K562 (cell line): ENCODE data around the gene GNAI3. TPM values are rescaled to one million over a fixed set of nuclear protein-coding genes. Genes with fewer than 3 reads are reported as not detected.

Experiments
- CREB1 ChIP-seq, 2 experiments: sonication (generic) in 1 of 2; formaldehyde crosslinking in 1 of 2; IDR thresholded peaks; 2 replicates each; pipeline versions ENCODE4 v1.6.1 to v1.8.0; 2012 to 2022; ENCODE audit warnings: inconsistent platforms in 1 of 2, mild to moderate bottlenecking in 1 of 2, missing genetic modification reagents in 1 of 2, moderate library complexity in 1 of 2
- HDAC8 ChIP-seq: fragments of 450-650 bp; IDR thresholded peaks from 2 replicates; pipeline ENCODE4 v1.6.1; 2016; ENCODE audit warnings: mild to moderate bottlenecking, missing genetic modification characterization, moderate library complexity, missing compliant biosample characterization
- RBM25 ChIP-seq: fragments of 200-400 bp; formaldehyde crosslinking; IDR thresholded peaks from 2 replicates; pipeline ENCODE4 v1.6.1; 2018; ENCODE audit warnings: low read length, low read depth, moderate library complexity; ENCODE audit not compliant: severe bottlenecking
- STAT5B ChIP-seq: fragments of 250-450 bp; sonication (Bioruptor Pico); IDR thresholded peaks from 2 replicates; pipeline ENCODE4 v1.8.0; 2021; ENCODE audit warnings: mild to moderate bottlenecking, inconsistent platforms
- ZFPM2 ChIP-seq: fragments of 250-450 bp; sonication (Bioruptor Pico); IDR thresholded peaks from 2 replicates; pipeline ENCODE4 v1.5.1; 2022; ENCODE audit warnings: mild to moderate bottlenecking
- ZNF165 ChIP-seq: fragments of 250-450 bp; sonication (Bioruptor Pico); IDR thresholded peaks from 2 replicates; pipeline ENCODE4 v1.4.0; 2020; ENCODE audit warnings: borderline replicate concordance
- ZNF384 ChIP-seq: IDR thresholded peaks from 2 replicates; pipeline ENCODE4 v1.6.1; 2012; ENCODE audit warnings: low read depth, low read length, improper control_type of control experiment
- ZNF583 ChIP-seq: fragments of 250-450 bp; sonication (Bioruptor Pico); IDR thresholded peaks from 2 replicates; pipeline ENCODE4 v1.4.0; 2020
- ZNF764 ChIP-seq: fragments of 250-450 bp; sonication (Bioruptor Pico); IDR thresholded peaks from 2 replicates; pipeline ENCODE4 v1.4.0; 2020; ENCODE audit warnings: low read depth, mild to moderate bottlenecking, moderate library complexity
- ZSCAN29 ChIP-seq: fragments of 450-650 bp; IDR thresholded peaks from 2 replicates; pipeline ENCODE4 v1.6.1; 2017
- polyA plus RNA-seq, 8 experiments: library from polyadenylated mRNA; depleted of rRNA in 4 of 8; stranded (reverse) in 5 of 8; unstranded in 3 of 8; fragments of >200 nt; fragmentation: Nextera tagmentation in 2 of 8; fragmentation: Illumina TruSeq in 1 of 8; extraction: Ambion mirVana in 2 of 8; extraction: Trizol in 1 of 8; gene quantifications; 2 replicates each; pipeline versions ENCODE4 v1.2.1 to v1.2.3, GENCODE V29; 2011 to 2014; ENCODE audit warnings: inconsistent platforms in 1 of 8, missing spikeins in 1 of 8
- total RNA-seq, 7 experiments: library from RNA; depleted of rRNA in 6 of 7; stranded (reverse); fragments of >200 nt in 6 of 7; fragmentation: Illumina TruSeq in 2 of 7; extraction: Trizol in 2 of 7; gene quantifications; 2 replicates each; pipeline versions ENCODE4 v1.2.1 to v1.2.3, GENCODE V29; 2011 to 2021; ENCODE audit warnings: low replicate concordance in 1 of 7
- TF ChIP-seq, protein P1 (sequence below): sonication (generic); formaldehyde crosslinking; IDR thresholded peaks from 2 replicates; pipeline ENCODE4 v1.8.1; 2023; ENCODE audit warnings: mild to moderate bottlenecking, missing genetic modification reagents, moderate library complexity
- TF ChIP-seq, protein P2 (sequence below), 2 experiments: fragments of 250-450 bp in 1 of 2; fragments of 450-650 bp in 1 of 2; sonication (Bioruptor Pico) in 1 of 2; IDR thresholded peaks; 2 replicates each; pipeline versions ENCODE4 v1.6.1 to v1.8.0; 2016 to 2021; ENCODE audit warnings: mild to moderate bottlenecking in 2 of 2, moderate library complexity in 2 of 2, missing compliant biosample characterization in 1 of 2, missing genetic modification characterization in 1 of 2
- TF ChIP-seq, protein P3 (sequence below): fragments of 450-650 bp; IDR thresholded peaks from 2 replicates; pipeline ENCODE4 v1.6.1; 2016; ENCODE audit warnings: low read depth
- TF ChIP-seq, protein P4 (sequence below): IDR thresholded peaks from 3 replicates; pipeline ENCODE4 v1.6.1; 2011; ENCODE audit warnings: borderline replicate concordance, mild to moderate bottlenecking, moderate library complexity; ENCODE audit not compliant: insufficient read length; ENCODE audit errors: extremely low read depth

The GNAI3 gene
- total and polyA plus RNA-seq, 9 of the 15 experiments (the other 6 are each of a cell fraction or from before 2014, with no cell fraction given), result 6.3 to 13.2 (median 8.9) TPM

DNA sequence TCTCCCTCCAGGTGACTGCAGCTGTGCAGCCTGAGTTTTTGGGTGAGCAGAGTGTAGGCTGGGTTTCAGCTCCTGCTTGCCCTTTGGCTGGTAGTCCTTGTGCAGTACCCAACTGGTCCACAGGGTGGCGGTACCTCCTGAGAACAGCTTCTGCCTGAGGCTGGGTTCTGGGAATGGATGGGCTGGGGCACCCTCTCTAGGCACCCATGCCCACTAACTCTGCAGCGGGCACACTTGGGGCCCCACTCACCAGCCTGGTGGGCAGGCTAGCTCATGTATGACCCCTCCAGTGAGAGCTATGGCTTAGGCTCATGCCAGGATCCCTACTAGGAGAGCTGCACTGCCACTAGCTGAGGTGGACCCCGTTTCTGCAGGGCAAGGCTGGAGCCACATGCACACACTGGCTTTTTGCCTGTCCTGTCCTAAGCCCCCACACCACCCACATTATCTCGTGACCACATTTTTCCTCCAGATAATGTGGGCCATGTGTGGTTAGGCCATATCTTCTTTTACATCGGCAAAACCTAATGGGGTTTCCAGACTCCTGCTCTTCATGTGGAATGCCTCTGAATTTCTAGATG, 92.0 kb downstream of the GNAI3 start (continued):
- TF ChIP-seq, protein P1, sequence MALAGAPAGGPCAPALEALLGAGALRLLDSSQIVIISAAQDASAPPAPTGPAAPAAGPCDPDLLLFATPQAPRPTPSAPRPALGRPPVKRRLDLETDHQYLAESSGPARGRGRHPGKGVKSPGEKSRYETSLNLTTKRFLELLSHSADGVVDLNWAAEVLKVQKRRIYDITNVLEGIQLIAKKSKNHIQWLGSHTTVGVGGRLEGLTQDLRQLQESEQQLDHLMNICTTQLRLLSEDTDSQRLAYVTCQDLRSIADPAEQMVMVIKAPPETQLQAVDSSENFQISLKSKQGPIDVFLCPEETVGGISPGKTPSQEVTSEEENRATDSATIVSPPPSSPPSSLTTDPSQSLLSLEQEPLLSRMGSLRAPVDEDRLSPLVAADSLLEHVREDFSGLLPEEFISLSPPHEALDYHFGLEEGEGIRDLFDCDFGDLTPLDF (CRISPR knock-in tag), result no peak; the same call in 1 of the 2 replicates
- no peak for TF ChIP-seq ZNF165 (CRISPR knock-in tag)
- TF ChIP-seq, protein P2, sequence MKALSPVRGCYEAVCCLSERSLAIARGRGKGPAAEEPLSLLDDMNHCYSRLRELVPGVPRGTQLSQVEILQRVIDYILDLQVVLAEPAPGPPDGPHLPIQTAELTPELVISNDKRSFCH (CRISPR knock-in tag; IDR thresholded peaks at IDR 0.05), result no peak
- TF ChIP-seq, protein P2 (tag; IDR thresholded peaks at IDR 0.05), result no peak
- TF ChIP-seq ZNF764 (CRISPR knock-in tag), result no peak
- TF ChIP-seq ZNF384, result no peak
- no peak for TF ChIP-seq RBM25
- no peak for TF ChIP-seq CREB1 (IDR thresholded peaks at IDR 0.05)
- no peak for TF ChIP-seq CREB1 (CRISPR knock-in tag; IDR thresholded peaks at IDR 0.05)
- TF ChIP-seq ZFPM2 (CRISPR knock-in tag), result no peak
- TF ChIP-seq, protein P3, sequence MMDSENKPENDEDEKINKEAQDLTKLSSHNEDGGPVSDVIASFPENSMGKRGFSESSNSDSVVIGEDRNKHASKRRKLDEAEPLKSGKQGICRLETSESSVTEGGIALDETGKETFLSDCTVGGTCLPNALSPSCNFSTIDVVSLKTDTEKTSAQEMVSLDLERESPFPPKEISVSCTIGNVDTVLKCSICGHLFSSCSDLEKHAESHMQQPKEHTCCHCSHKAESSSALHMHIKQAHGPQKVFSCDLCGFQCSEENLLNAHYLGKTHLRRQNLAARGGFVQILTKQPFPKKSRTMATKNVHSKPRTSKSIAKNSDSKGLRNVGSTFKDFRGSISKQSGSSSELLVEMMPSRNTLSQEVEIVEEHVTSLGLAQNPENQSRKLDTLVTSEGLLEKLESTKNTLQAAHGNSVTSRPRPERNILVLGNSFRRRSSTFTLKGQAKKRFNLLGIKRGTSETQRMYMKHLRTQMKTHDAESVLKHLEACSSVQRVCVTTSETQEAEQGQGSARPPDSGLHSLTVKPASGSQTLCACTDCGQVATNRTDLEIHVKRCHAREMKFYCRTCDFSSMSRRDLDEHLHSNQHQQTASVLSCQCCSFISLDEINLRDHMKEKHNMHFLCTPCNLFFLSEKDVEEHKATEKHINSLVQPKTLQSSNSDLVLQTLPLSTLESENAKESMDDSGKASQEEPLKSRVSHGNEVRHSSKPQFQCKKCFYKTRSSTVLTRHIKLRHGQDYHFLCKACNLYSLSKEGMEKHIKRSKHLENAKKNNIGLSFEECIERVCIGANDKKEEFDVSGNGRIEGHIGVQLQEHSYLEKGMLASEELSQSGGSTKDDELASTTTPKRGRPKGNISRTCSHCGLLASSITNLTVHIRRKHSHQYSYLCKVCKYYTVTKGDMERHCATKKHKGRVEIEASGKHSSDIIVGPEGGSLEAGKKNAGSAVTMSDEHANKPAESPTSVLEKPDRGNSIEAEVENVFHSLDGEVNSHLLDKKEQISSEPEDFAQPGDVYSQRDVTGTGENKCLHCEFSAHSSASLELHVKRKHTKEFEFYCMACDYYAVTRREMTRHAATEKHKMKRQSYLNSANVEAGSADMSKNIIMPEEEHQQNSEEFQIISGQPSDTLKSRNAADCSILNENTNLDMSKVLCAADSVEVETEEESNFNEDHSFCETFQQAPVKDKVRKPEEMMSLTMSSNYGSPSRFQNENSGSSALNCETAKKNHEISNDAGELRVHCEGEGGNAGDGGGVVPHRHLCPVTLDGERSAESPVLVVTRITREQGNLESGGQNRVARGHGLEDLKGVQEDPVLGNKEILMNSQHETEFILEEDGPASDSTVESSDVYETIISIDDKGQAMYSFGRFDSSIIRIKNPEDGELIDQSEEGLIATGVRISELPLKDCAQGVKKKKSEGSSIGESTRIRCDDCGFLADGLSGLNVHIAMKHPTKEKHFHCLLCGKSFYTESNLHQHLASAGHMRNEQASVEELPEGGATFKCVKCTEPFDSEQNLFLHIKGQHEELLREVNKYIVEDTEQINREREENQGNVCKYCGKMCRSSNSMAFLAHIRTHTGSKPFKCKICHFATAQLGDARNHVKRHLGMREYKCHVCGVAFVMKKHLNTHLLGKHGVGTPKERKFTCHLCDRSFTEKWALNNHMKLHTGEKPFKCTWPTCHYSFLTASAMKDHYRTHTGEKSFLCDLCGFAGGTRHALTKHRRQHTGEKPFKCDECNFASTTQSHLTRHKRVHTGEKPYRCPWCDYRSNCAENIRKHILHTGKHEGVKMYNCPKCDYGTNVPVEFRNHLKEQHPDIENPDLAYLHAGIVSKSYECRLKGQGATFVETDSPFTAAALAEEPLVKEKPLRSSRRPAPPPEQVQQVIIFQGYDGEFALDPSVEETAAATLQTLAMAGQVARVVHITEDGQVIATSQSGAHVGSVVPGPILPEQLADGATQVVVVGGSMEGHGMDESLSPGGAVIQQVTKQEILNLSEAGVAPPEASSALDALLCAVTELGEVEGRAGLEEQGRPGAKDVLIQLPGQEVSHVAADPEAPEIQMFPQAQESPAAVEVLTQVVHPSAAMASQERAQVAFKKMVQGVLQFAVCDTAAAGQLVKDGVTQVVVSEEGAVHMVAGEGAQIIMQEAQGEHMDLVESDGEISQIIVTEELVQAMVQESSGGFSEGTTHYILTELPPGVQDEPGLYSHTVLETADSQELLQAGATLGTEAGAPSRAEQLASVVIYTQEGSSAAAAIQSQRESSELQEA, result no peak
- TF ChIP-seq ZNF583 (CRISPR knock-in tag), result no peak
- TF ChIP-seq ZSCAN29, result no peak
- TF ChIP-seq STAT5B (CRISPR knock-in tag), result no peak
- TF ChIP-seq, protein P4, sequence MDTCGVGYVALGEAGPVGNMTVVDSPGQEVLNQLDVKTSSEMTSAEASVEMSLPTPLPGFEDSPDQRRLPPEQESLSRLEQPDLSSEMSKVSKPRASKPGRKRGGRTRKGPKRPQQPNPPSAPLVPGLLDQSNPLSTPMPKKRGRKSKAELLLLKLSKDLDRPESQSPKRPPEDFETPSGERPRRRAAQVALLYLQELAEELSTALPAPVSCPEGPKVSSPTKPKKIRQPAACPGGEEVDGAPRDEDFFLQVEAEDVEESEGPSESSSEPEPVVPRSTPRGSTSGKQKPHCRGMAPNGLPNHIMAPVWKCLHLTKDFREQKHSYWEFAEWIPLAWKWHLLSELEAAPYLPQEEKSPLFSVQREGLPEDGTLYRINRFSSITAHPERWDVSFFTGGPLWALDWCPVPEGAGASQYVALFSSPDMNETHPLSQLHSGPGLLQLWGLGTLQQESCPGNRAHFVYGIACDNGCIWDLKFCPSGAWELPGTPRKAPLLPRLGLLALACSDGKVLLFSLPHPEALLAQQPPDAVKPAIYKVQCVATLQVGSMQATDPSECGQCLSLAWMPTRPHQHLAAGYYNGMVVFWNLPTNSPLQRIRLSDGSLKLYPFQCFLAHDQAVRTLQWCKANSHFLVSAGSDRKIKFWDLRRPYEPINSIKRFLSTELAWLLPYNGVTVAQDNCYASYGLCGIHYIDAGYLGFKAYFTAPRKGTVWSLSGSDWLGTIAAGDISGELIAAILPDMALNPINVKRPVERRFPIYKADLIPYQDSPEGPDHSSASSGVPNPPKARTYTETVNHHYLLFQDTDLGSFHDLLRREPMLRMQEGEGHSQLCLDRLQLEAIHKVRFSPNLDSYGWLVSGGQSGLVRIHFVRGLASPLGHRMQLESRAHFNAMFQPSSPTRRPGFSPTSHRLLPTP, result no peak
- no peak for TF ChIP-seq HDAC8 (tag)
